K562 (cell line): Measurements from ENCODE around the gene VMP1. TPM values are rescaled to one million over a fixed set of nuclear protein-coding genes. Genes with fewer than 3 reads are reported as not detected.

Source experiments
- CBFB ChIP-seq: sonication (generic); formaldehyde crosslinking; IDR thresholded peaks from 2 replicates; pipeline ENCODE4 v1.4.0; 2020; ENCODE audit warnings: mild to moderate bottlenecking, missing genetic modification reagents
- CTBP1 ChIP-seq: fragments of 450-650 bp; IDR thresholded peaks from 2 replicates; pipeline ENCODE4 v1.6.1; 2016; ENCODE audit warnings: borderline replicate concordance
- DPF2 ChIP-seq: fragments of 450-650 bp; IDR thresholded peaks from 2 replicates; pipeline ENCODE4 v1.6.1; 2016
- ERF ChIP-seq: fragments of 450-650 bp; formaldehyde crosslinking; IDR thresholded peaks from 2 replicates; pipeline ENCODE4 v1.4.0; 2020; ENCODE audit warnings: mild to moderate bottlenecking, mixed read lengths
- FOXO4 ChIP-seq: fragments of 450-650 bp; formaldehyde crosslinking; IDR thresholded peaks from 2 replicates; pipeline ENCODE4 v1.4.0; 2020; ENCODE audit warnings: mild to moderate bottlenecking, moderate library complexity
- HDAC3 ChIP-seq: fragments of 450-650 bp; IDR thresholded peaks from 2 replicates; pipeline ENCODE4 v1.6.1; 2018; ENCODE audit warnings: borderline replicate concordance, mild to moderate bottlenecking, moderate library complexity; ENCODE audit not compliant: partially characterized antibody
- HNRNPL ChIP-seq: fragments of 200-400 bp; formaldehyde crosslinking; IDR thresholded peaks from 2 replicates; pipeline ENCODE4 v1.6.1; 2017; ENCODE audit warnings: low read depth, mild to moderate bottlenecking, low read length
- LEF1 ChIP-seq: fragments of 450-650 bp; IDR thresholded peaks from 2 replicates; pipeline ENCODE4 v1.6.1; 2016; ENCODE audit warnings: mild to moderate bottlenecking
- MAFG ChIP-seq: fragments of 450-650 bp; conservative IDR thresholded peaks from 2 replicates; pipeline ENCODE4 v1.6.1; 2016; ENCODE audit warnings: missing genetic modification characterization, missing compliant biosample characterization
- NFE2L1 ChIP-seq: fragments of 450-650 bp; IDR thresholded peaks from 2 replicates; pipeline ENCODE4 v1.6.1; 2016; ENCODE audit warnings: missing genetic modification characterization, low read depth, mild to moderate bottlenecking, missing compliant biosample characterization, moderate library complexity, borderline replicate concordance
- POLR2H ChIP-seq: IDR thresholded peaks from 2 replicates; pipeline ENCODE4 v1.6.1; 2016; ENCODE audit warnings: missing genetic modification characterization, low read depth, mild to moderate bottlenecking, control low read depth, missing compliant biosample characterization, moderate library complexity
- THRA ChIP-seq: fragments of 450-650 bp; IDR thresholded peaks from 2 replicates; pipeline ENCODE4 v1.6.1; 2017; ENCODE audit warnings: mild to moderate bottlenecking, moderate library complexity
- UBTF ChIP-seq, 2 experiments: IDR thresholded peaks; 2 replicates each; pipeline ENCODE4 v1.6.1; 2012; ENCODE audit warnings: improper control_type of control experiment in 2 of 2, low read depth in 2 of 2, low read length in 2 of 2, borderline replicate concordance in 1 of 2
- USF1 ChIP-seq: sonication (generic); formaldehyde crosslinking; IDR thresholded peaks from 2 replicates; pipeline ENCODE4 v1.9.0; 2022; ENCODE audit warnings: mild to moderate bottlenecking, missing genetic modification reagents
- WHSC1 ChIP-seq: IDR thresholded peaks from one replicate; pipeline ENCODE4 v1.6.1; 2012; ENCODE audit warnings: low read length, control low read depth, inconsistent platforms
- ZBTB33 ChIP-seq: sonication (generic); formaldehyde crosslinking; IDR thresholded peaks from 2 replicates; pipeline ENCODE4 v1.8.1; 2023; ENCODE audit warnings: mild to moderate bottlenecking, missing genetic modification reagents
- ZNF212 ChIP-seq: fragments of 450-650 bp; formaldehyde crosslinking; IDR thresholded peaks from 2 replicates; pipeline ENCODE4 v1.4.0; 2020; ENCODE audit warnings: mild to moderate bottlenecking
- ZNF224 ChIP-seq: sonication (generic); formaldehyde crosslinking; IDR thresholded peaks from 2 replicates; pipeline ENCODE4 v1.8.0; 2022; ENCODE audit warnings: mild to moderate bottlenecking, missing genetic modification reagents
- ZNF263 ChIP-seq: sonication (generic); formaldehyde crosslinking; IDR thresholded peaks from 2 replicates; pipeline ENCODE4 v1.8.0; 2022; ENCODE audit warnings: mild to moderate bottlenecking, missing genetic modification reagents, borderline replicate concordance
- ZNF282 ChIP-seq: sonication (generic); formaldehyde crosslinking; IDR thresholded peaks from 2 replicates; pipeline ENCODE4 v1.8.1; 2023; ENCODE audit warnings: missing genetic modification reagents
- ZNF444 ChIP-seq: fragments of 250-450 bp; sonication (Bioruptor Pico); IDR thresholded peaks from 2 replicates; pipeline ENCODE4 v1.4.0; 2020; ENCODE audit warnings: mild to moderate bottlenecking, moderate library complexity
- polyA plus RNA-seq, 8 experiments: library from polyadenylated mRNA; depleted of rRNA in 4 of 8; stranded (reverse) in 5 of 8; unstranded in 3 of 8; fragments of >200 nt; fragmentation: Nextera tagmentation in 2 of 8; fragmentation: Illumina TruSeq in 1 of 8; extraction: Ambion mirVana in 2 of 8; extraction: Trizol in 1 of 8; gene quantifications; 2 replicates each; pipeline versions ENCODE4 v1.2.1 to v1.2.3, GENCODE V29; 2011 to 2014; ENCODE audit warnings: inconsistent platforms in 1 of 8, missing spikeins in 1 of 8
- total RNA-seq, 7 experiments: library from RNA; depleted of rRNA in 6 of 7; stranded (reverse); fragments of >200 nt in 6 of 7; fragmentation: Illumina TruSeq in 2 of 7; extraction: Trizol in 2 of 7; gene quantifications; 2 replicates each; pipeline versions ENCODE4 v1.2.1 to v1.2.3, GENCODE V29; 2011 to 2021; ENCODE audit warnings: low replicate concordance in 1 of 7

Gene VMP1
- total and polyA plus RNA-seq, 9 of the 15 experiments (the other 6 are each of a cell fraction or from before 2014, with no cell fraction given), result 123 to 304 (median 151) TPM

DNA sequence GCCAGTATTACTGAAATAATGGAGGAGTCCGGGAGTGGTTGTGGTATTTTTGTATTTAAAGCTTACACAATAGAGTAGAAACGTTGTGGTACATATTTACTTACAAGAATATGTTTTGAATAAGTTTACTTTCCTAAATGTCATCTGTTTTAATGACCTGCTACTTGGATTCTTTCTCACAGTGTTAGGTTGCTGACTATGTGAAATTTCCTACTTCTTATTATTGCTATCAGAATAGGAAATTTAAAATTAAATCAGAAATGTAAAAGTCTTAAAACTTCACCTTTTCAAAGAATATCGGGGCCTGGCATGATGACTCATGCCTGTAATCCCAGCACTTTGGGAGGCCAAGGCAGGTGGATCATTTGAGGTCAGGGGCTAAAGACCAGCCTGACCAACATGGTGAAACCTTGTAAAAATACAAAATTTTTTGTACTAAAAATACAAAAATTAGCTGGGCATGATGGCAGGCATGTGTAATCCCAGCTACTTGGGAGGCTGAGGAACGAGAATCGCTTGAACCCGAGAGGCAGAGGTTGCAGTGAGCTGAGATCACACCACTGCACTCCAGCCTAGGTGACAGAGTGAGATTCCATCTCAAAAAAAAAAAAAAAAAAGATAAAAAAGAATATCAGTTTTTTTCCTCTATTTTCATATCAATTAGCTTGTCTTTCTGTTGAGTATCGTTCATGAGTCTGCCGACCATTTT, 77.8 kb downstream of the VMP1 start (continued):
- TF ChIP-seq USF1 (CRISPR knock-in tag) (no peak), ZNF212 (CRISPR knock-in tag) (no peak), WHSC1 (no peak), MAFG (tag) (peak; percentile 19; the same call in 1 of the 2 replicates), HNRNPL (no peak), LEF1 (peak; percentile 13; the same call in 1 of the 2 replicates), ZNF444 (CRISPR knock-in tag) (no peak), POLR2H (tag) (peak; percentile 20; the same call in 1 of the 2 replicates), ZNF263 (CRISPR knock-in tag) (no peak), HDAC3 (no peak), UBTF (IDR thresholded peaks at IDR 0.05; ENCODE audit: borderline replicate concordance in 1 of 2, low read depth in 2 of 2, low read length in 2 of 2) (no peak), ZNF282 (CRISPR knock-in tag) (no peak), ERF (CRISPR knock-in tag) (no peak), FOXO4 (CRISPR knock-in tag) (no peak), THRA (peak; percentile 78), ZNF224 (CRISPR knock-in tag) (no peak), DPF2 (peak; percentile 76), CBFB (CRISPR knock-in tag) (no peak), ZBTB33 (CRISPR knock-in tag) (no peak), CTBP1 (no peak), NFE2L1 (tag) (0 out of 2 replicates have a peak, but pooled peaks have one; percentile 3)
